Loucy (cell line): ENCODE results near the gene WHRN.

ENCODE experiments used
- H2AFZ ChIP-seq: fragments of 200-600 bp; sonication (generic); 2 replicates; pipeline ENCODE4 v1.6.0; 2016; ENCODE audit warnings: antibody characterized with exemption, mild to moderate bottlenecking, low read length, moderate library complexity
- H3F3A ChIP-seq: fragments of 200-600 bp; 2 replicates; pipeline ENCODE4 v1.6.0; 2016; ENCODE audit warnings: antibody characterized with exemption, low read depth, mild to moderate bottlenecking
- H3K27me3 ChIP-seq: fragments of 200-600 bp; sonication (generic); 2 replicates; pipeline ENCODE4 v1.6.1; 2014; ENCODE audit warnings: low read length, mild to moderate bottlenecking; ENCODE audit not compliant: insufficient read depth, poor library complexity, severe bottlenecking
- H3K36me3 ChIP-seq: fragments of 200-600 bp; sonication (generic); 2 replicates; pipeline ENCODE4 v1.6.1; 2016; ENCODE audit warnings: low read length; ENCODE audit not compliant: insufficient read depth
- H3K4me1 ChIP-seq: fragments of 200-600 bp; sonication (generic); 2 replicates; pipeline ENCODE4 v1.5.1; 2014; ENCODE audit warnings: low read length, mild to moderate bottlenecking; ENCODE audit not compliant: insufficient read depth, poor library complexity, severe bottlenecking
- H3K4me2 ChIP-seq: fragments of 200-600 bp; sonication (generic); 2 replicates; pipeline ENCODE4 v1.6.0; 2014; ENCODE audit warnings: antibody characterized with exemption, low read length, low read depth, mild to moderate bottlenecking; ENCODE audit not compliant: poor library complexity, severe bottlenecking
- H3K4me3 ChIP-seq: fragments of 200-600 bp; sonication (generic); 2 replicates; pipeline ENCODE4 v1.5.1; 2014; ENCODE audit warnings: low read length, mild to moderate bottlenecking, mixed read lengths; ENCODE audit not compliant: poor library complexity, severe bottlenecking
- H3K79me2 ChIP-seq: fragments of 200-600 bp; sonication (generic); 2 replicates; pipeline ENCODE4 v1.6.1; 2014; ENCODE audit warnings: low read length; ENCODE audit not compliant: insufficient read depth
- H3K9ac ChIP-seq: fragments of 200-600 bp; sonication (generic); 2 replicates; pipeline ENCODE4 v1.6.0; 2014; ENCODE audit warnings: mild to moderate bottlenecking, low read depth, low read length, moderate library complexity; ENCODE audit not compliant: poor library complexity, severe bottlenecking
- H3K9me2 ChIP-seq: fragments of 200-600 bp; sonication (generic); replicated peaks from 2 replicates; pipeline ENCODE4 v1.6.1; 2016; ENCODE audit warnings: low read depth, low read length, mixed read lengths
- H3K9me3 ChIP-seq: fragments of 200-600 bp; sonication (generic); 2 replicates; pipeline ENCODE4 v1.6.1; 2014; ENCODE audit warnings: mild to moderate bottlenecking, antibody characterized with exemption, low read length, low read depth; ENCODE audit not compliant: insufficient read depth
- H4K20me1 ChIP-seq: fragments of 200-600 bp; sonication (generic); 2 replicates; pipeline ENCODE4 v1.6.0; 2014; ENCODE audit warnings: antibody characterized with exemption, low read length, mild to moderate bottlenecking; ENCODE audit not compliant: insufficient read depth, poor library complexity, severe bottlenecking
- CTCF ChIP-seq: fragments of 200-600 bp; sonication (generic); conservative IDR thresholded peaks from 2 replicates; pipeline ENCODE4 v1.5.1; 2014; ENCODE audit warnings: mild to moderate bottlenecking, antibody characterized with exemption, low read length
- EZH2phosphoT487 ChIP-seq: fragments of 200-600 bp; IDR thresholded peaks from 2 replicates; pipeline ENCODE4 v1.6.1; 2018; ENCODE audit warnings: antibody characterized with exemption, mild to moderate bottlenecking, moderate library complexity, borderline replicate concordance

Gene WHRN

GRCh38 chr9:114489928-114490327 is 15.3 kb downstream of the WHRN start:
- TF ChIP-seq EZH2phosphoT487 = no peak
- TF ChIP-seq CTCF = no peak
- Histone ChIP-seq H3K79me2 (no peaks in the 10 kb centered on the region), H3K9me3 (no peaks in the 10 kb centered on the region), H3F3A (no peaks in the 10 kb centered on the region), H3K27me3 (no peaks in the 10 kb centered on the region), H2AFZ (no peak overlapping the region), H3K9me2 (no peaks in the 10 kb centered on the region), H3K9ac (no peak overlapping the region), H4K20me1 (no peaks in the 10 kb centered on the region), H3K4me2 (no peak overlapping the region), H3K4me1 (no peaks in the 10 kb centered on the region), H3K36me3 (no peaks in the 10 kb centered on the region), H3K4me3 (no peak overlapping the region)

- no peaks in the 10 kb centered on the region for H3K9me2 ChIP-seq
- no peaks in the 10 kb centered on the region for H3F3A ChIP-seq
- H3K4me2 ChIP-seq = no peak overlapping the region
- TF ChIP-seq EZH2phosphoT487 = no peak
- TF ChIP-seq CTCF = no peak
- no peak overlapping the region for H3K9ac ChIP-seq
- H4K20me1 ChIP-seq = no peaks in the 10 kb centered on the region
- no peak overlapping the region for H2AFZ ChIP-seq
- no peak overlapping the region for H3K4me3 ChIP-seq
- H3K9me3 ChIP-seq = no peaks in the 10 kb centered on the region
- no peaks in the 10 kb centered on the region for H3K4me1 ChIP-seq
- H3K79me2 ChIP-seq = no peaks in the 10 kb centered on the region
- no peaks in the 10 kb centered on the region for H3K36me3 ChIP-seq
- H3K27me3 ChIP-seq = no peaks in the 10 kb centered on the region
Observed at GRCh38 chr9:114488398-114489129, 16.7 kb downstream of the WHRN start.

- Histone ChIP-seq H3K36me3 (no peaks in the 10 kb centered on the region), H3K9me2 (no peaks in the 10 kb centered on the region), H3K9me3 (no peaks in the 10 kb centered on the region), H3K4me3 (no peak overlapping the region), H3K4me1 (no peaks in the 10 kb centered on the region), H2AFZ (no peak overlapping the region), H3K79me2 (no peaks in the 10 kb centered on the region), H3K9ac (no peak overlapping the region), H3F3A (no peaks in the 10 kb centered on the region), H3K4me2 (no peak overlapping the region), H4K20me1 (no peaks in the 10 kb centered on the region), H3K27me3 (no peaks in the 10 kb centered on the region)
- TF ChIP-seq EZH2phosphoT487 (no peak), CTCF (peak; percentile 85)
Observed at GRCh38 chr9:114487607-114488300, 17.5 kb downstream of the WHRN start.
